GM18867 (cell line): ENCODE results near the gene ATP5PO.

ENCODE experiments used
- ATAC-seq: cut with Tn5 transposase; IDR thresholded peaks from one replicate; pipeline ENCODE4 v1.9.1; 2021; ENCODE audit warnings: mild to moderate bottlenecking, moderate library complexity; ENCODE audit not compliant: unreplicated experiment

ATP5PO gene

DNA sequence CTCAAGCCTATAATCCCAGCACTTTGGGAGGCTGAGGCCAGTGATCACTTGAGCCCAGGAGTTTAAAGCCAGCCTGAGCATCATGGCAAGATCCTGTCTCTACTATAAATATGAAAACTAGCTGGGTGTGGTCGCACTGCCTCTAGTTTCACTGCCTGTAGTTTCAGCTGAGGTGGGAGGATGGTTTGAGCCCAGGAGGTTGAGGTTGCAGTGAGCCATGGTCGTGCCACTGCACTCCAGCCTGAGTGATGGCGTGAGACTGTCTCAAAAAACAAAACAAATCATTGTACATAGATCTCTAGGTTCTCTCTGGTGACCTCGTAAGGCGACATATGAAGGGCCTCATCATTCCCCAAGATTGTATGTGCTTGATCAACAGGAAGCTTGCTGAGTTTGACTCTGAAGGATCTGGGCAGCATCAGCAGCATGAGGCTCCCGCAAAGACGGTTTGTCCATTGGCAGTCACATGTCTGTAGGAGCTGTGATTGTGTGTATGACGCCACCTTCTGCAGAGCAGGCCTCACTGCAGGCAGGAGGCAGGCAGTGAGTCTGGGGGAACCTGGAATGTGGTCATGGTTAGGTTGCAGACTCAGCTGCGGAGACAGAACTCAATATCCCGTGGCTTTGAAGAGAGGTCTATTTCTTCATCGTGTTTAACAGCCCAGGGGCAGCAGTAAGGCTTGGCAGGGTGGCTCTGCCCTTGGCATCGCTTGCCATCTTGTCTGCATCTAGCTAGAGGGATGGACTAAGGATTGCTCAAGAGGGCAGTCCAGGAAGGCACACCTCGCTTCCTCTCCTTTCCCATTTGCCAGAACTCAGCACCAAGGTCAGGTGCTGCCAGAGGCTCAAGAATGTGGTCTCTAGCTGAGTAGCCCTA, 14.0 kb downstream of the ATP5PO start:
- no peak for ATAC-seq

DNA sequence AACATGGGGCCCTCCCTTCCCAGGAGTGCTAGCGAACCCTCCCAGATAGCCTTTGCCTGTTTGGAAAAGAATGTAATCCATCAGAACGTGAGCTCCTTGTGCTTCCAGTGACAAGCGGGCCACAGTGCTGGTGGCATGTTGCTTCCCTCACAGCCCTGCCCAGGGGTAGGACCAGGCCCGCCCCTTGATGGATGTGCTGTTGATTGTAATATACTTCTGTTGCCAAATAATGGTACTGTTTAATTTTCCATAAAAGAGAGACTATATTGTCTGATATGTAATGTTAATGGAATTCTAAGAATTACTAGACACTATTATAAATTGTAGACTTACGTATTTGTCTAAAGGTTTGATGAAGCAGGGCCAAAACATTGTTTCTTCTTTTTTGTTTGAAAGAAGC, 16.4 kb downstream of the ATP5PO start:
- ATAC-seq = no peak

DNA sequence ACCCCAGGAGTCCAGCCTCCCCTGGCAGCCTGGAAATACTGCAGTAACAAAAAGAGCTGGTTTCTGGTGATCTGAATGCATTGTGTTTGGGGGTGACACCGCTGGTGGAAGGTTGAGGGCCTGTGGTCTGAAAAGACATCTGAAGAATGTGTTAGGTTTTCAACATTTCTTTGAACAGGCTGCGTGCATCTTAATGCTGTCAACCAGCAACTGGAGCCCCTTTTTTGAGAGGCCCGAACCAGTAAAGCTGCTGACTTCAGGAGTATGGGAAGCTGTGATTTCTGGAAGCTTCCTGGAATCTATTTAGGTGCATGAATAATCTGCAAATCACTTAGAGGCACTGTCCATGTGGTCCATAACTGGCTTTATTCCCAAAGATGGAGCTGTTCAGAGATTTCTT, 17.0 kb downstream of the ATP5PO start:
- ATAC-seq = no peak

DNA sequence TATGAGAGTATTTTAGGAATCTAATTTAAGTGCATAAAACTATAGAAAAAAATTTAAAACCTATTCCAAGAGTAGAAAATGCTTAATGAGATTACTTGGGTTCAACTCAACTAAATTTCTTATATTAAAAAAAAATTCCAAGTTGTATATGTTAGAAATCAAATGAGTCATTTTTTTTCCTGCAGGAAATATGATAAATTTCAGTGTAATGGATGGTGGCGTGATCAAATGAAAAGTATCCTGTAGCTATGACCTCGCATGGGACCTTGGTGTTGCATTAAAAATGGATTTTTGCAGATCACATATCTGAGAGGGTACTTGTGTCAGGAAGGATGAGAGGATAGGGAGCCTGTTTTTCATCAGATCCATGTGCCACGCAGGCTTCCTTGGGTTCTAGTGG, 17.9 kb downstream of the ATP5PO start:
- ATAC-seq = no peak

DNA sequence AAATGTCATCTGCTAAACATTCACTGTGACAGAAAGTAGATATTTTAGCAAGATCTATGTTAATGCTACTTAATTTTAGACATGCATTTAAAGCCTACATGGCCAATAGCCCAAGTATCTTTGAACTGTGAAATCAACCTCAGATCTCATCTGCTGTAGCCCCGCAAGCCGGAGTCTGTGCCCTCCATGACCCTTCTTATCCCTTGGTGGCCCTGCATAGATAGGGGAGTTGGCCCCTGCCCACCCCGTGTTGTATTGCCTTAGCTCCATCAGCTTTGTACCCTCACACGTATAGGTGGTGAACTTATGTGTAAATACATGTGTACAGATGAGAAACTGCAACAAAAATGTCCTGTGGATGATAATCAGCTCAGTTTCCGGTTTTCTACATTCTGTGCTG, 18.5 kb downstream of the ATP5PO start:
- no peak for ATAC-seq

DNA sequence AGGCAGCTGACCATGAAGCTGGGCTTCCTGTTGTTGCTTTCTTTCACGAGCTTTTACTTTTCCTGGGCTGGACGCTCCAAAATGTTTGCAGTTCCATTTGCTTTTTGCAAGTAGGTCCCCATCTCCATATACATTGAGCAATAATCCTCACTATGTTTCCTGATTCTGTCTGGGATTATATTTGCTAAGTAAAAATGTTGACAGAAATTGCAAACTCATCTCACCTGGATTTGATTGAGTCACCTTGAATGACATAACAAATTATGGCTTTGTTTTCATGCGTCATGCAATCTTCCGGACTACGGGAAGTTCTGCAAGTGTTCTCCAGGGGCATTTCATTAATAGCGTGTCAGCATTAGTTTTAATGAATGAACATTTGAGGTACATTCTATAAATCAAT, 18.9 kb downstream of the ATP5PO start:
- ATAC-seq = no peak

DNA sequence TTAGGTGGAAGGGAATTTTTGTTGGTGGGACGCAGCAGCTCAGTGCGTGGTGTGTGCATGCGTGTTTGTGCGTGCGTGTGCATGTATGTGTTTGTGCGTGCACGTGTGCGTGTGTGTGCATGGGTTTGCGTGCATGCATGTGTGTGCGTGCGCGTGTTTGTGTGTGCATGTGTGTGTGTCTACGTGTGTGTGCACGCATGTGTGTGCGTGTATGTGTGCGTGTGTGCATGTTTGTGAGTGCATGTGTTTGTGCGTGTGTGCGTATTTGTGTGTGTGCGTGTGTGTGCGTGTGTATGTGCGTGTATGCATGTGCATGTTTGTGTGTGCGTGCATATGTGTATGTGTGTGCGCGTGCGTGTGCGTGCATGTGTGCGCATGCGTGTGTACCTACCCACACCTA, 20.2 kb downstream of the ATP5PO start:
- ATAC-seq = no peak

DNA sequence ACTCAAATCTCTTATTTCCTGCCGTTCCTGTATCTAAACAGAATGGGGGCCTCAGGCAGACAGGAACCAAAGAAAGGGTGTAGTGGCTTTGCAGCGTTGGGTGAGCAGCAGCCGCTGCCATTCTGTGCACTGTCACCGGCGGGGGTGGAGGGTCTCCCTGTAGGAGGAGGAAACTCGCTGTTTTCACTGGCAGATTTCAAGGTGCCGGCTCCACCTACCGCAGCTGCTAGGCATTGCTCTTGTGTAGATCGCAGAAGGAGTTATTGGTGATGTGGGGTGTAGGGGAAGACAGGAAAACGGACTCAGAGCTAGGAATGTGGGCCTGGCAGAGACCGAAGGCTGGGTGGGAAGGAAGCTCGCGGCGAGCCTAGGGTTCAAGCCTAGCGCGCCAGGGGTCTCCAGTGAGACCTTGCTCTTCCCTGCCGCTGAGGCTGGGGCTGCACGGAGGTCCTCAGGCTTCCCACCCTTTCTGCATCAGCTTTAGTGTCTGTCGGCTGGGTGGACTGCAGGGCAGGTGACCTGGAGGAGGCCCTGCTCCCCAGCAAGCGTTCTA, 20.8 kb downstream of the ATP5PO start:
- no peak for ATAC-seq

DNA sequence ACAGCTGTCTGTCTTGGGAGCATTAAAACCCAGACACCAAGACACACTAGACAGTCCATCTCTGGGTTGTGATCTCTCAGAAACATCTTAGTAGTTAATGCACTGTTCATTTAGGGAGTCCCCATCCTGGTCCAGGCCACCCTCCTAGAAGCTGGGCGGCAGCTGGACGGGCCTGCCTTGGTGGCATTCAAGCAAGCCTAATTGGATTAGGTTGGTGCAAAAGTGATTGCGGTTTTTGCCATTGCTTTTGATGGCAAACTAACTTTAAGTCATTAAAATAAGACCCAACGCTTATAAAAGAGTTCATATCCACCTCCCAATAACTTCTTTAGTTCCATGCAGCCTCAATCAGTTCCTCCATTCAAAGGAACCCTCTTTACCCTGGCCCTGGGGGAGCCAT, 21.7 kb downstream of the ATP5PO start:
- ATAC-seq = no peak

DNA sequence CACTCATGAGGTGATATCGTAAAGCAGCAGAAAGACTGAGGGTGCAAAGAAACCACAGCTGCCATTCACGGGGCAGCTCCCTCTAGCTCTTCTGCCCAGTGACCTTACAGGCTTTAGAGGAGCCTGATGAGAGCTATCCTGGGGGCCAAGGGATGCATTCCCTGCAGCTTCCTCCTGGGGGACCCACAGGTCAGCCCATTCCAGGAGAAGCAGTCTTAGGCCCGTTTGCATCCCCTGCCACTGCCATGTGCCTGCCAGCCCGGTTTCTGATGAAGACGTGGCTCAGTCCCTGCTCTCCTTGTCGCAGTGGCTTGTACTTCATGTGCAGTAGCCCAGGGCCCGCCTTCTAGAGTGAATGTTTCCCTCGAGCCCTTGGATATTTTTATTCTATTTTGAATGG, 22.8 kb downstream of the ATP5PO start:
- no peak for ATAC-seq

DNA sequence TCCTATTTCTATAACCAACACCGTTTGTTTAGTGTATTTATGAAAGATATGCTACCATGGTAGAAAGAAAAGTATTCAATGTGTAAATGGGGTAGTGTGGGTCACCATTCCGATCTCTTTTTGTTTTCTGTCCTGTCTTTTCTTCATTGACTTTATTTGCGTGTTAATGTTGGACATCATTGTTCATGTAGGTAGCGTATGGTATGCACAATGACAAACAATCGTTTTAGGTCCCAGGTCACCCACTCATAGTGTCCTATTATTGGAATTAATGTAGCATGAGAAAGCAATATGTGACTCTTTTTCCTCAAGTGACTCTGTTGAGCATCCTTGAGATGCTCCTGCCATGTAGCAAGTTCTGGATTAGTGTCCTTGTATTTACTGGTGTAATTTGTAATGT, 25.4 kb downstream of the ATP5PO start:
- no peak for ATAC-seq

DNA sequence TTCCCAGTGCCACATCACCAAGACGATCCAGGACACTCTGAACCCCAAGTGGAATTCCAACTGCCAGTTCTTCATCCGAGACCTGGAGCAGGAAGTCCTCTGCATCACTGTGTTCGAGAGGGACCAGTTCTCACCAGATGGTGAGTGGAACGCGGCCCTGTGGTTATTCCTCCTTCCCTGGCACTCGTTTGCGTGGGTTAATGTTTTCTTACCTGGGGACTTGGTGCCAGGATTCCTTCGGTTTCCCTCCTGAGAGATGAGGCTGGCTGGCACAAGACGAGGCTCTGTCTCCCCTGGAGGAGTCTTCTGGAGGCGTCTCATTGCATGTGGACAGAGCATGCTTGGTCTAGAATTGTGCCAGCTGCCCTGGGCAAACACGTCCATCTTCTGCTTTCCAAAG, 29.3 kb downstream of the ATP5PO start:
- no peak for ATAC-seq

DNA sequence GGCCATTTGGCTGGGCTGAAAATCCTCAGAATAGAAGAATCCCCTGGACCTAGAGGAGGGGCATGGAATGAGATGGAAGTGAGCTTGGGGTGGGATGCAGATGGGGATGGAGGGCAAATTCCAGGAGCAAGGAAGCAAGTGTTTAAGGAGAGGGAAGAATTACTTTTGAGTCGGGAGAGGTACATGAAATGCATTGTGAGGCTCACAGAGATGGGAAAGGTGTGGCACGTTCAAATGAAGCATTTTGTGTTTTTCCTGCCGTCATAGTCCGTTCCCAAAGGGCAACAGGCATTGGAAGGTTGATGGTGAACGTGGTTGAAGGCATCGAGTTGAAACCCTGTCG, 30.5 kb downstream of the ATP5PO start:
- ATAC-seq = no peak

DNA sequence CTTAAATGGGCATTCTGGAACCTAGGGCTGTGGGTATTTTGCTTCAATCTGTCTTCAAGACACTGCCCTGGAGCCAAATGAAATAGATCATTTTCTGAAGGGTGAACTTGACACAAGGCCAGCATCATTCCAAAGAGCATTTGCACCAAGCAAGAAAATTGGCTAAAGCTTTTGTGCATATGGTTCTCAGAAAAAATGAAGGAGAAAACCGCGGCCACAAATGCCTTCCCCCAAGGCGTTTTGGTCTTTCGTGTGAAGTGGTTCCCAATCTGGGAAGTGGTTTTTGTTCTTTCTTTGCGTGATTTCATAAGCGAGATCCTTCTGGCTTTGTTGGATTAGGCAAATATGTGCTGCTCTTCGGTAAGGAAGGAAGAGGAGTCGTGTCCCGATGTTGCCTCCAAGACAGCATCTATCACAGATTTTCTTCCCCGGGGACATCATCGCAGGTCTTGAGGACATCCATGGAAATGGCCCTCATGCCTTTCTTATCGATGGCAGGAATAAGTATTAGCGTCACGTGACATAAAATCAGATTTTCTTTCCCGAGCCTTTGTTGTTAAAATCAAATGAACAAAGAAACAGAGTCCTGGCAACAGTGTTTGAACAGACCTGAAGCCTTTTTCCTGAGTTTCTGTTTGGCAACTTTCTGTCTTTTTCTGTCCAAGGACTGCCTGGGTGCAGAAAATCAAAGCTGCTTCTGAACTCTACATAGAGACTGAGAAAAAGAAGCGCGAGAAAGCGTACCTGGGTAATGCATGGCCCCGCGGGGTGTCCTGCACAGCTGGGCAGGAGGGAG, 31.0 kb downstream of the ATP5PO start:
- ATAC-seq = no peak

DNA sequence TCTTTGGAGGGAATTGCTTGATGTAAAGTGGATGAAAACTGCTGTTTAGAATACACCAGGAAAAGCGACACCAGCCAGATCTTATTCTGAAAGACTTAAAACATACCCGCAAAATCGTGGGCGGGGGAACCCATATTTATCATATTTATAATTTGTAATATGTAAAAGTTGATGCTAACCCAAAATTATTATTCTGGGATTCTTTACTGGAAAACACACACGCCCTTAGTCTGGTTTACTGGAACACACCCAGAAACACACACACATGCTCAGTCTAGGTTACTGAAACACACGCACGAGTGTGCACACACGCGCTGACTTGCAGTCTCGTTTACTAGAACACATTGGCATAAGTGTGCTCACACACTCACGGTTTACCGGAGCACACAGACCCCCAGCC, 32.5 kb downstream of the ATP5PO start:
- ATAC-seq = no peak

DNA sequence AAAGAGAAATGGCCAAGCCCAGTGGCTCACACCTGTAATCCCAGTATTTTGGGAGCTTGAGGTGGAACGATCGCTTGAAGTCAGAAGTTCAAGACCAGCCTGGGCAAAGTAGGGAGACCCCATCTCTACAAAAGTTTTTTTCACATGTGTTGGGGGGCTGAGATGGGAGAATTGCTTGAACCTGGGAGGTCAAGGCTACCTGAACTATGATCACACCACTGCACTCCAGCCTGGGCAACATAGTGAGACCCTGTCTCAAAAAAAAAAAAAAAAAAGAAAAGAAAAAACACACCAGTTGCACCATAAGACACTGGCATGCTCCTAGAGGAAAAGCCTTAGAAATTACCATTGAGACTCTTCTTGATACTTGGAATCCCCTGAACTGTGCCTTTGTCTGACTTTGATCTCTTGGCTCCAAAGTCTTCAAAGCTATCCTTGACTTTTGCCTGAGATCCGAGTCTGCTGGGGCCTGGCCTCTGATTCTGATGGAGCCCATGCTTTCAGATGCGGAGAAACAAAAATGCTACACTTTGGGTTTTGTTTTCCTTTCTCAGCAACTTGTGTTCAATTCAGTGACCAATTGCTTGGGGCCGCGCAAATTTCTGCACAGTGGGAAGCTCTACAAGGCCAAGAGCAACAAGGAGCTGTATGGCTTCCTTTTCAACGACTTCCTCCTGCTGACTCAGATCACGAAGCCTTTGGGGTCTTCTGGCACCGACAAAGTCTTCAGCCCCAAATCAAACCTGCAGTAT, 33.7 kb downstream of the ATP5PO start:
- no peak for ATAC-seq

DNA sequence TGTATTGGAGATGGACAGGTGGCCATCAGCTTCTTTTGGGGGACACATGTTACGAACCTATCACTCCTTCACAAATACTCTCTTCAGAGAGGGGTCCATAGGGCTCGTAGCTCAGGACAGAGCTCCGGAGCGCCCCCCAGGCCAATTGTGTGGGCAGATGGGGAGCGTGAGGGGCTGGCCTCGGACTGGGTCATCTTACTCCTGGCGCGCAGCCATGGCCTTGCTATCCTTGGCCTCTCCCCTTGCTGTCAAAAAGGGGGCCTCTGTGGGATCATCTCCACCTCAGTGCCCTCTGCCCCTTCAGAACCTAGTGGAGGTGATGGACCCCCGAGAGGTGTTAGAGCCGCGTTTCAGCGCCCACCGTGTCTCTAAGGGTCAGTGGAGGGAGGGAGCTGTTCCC, 35.0 kb downstream of the ATP5PO start:
- no peak for ATAC-seq

DNA sequence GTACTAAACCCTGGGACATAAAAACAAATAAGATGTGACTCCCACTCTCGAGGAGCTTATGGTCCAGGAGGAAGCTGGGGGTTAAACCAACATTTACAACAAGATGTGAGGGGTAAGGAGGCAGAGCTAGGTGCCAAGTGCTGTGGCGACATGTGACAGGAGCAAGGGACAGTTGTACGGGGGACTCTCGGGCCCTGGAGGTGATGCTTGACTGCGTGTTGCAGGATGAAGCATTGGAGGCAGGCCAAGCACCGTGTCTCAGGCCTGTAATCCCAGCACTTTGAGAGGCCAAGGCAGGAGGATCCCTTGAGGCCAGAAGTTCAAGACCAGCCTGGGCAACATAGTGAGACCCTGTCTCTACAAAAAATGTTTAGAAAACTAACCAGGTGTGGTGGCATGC, 36.8 kb downstream of the ATP5PO start:
- no peak for ATAC-seq

DNA sequence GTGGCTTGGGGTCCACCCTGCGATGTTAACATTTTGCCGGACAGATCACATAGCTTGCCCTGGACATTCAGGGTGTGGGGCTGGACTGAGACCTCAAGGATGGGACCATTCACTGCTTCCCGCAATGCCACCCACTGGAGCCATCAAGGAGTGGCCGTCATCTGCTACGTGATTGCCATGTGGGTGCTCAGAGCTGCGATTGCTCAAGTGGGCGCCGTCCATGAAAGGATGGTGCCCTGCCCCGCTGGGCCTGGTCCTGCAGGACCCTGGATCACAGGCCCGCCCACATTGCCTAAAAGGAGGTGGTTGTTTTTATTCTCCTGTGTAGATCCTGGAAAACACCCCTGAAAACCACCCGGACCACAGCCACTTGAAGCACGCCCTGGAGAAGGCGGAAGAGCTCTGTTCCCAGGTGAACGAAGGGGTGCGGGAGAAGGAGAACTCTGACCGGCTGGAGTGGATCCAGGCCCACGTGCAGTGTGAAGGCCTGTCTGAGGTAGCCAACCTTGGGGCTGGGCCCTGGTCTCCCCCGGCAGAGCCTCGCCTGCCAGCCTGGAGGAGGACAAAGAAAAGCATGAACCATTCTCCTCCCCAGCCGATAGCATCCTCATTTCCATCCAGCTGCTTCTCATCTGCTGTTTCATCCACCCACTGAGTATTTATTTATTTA, 40.4 kb downstream of the ATP5PO start:
- ATAC-seq = no peak

DNA sequence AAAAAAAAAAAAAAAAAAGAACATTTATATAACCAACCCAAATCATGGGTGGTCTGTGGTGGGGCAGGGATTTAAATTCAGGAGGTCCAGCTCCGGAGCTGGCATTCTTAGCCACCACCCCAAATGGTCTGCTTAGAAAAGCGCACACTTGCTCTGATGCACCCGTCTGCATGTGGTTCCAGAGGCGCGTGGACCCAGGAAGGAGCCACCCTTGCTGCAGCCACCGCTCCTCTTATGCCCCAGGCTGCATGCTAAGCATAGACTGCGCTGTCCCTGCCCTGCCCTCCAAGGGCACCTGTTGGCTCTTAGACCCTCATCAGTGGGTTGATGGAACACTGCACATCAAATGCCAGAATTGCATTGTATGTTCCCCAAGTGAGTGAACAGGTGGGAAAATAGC, 41.4 kb downstream of the ATP5PO start:
- no peak for ATAC-seq
